ENCODE measurements around the gene RNF182. TPM values are rescaled to one million over a fixed set of nuclear protein-coding genes. Genes with fewer than 3 reads are reported as not detected.

The RNF182 gene
- total RNA-seq, 1 donor from 2014 or later, result not detected

DNA sequence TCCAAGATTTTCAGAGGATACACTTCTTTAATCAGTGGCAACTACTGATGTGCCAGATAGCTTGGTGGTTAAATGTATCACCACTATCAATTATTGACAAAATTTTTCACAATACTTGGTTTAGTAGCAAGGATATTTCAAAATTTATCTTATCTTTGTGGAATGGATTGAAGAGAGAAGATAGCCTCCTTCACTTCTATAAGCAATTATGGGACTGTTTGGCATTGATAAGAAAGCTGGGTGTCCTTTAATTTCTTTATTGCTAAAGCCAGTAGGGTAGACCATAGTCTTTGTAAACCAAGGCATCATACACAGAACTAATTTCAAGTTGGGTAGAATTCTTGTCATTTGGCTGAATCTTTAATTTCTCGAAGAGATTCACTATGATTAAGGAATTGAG, 4.9 kb upstream of the RNF182 start:
- Histone ChIP-seq H3K4me3 (ENCODE audit: low read depth, low read length) (no peak overlapping the region), H3K27me3 (ENCODE audit: control insufficient read depth, insufficient read depth, low read length) (peaks cover 13% of the 10 kb centered on the region), H3K36me3 (ENCODE audit: control insufficient read depth, insufficient read depth, low read length) (no peaks in the 10 kb centered on the region)
- TF ChIP-seq CTCF (IDR thresholded peaks at IDR 0.05; ENCODE audit: insufficient read depth, low read length, severe bottlenecking), result no peak
- no peak for FAIRE-seq
- no peak for DNase-seq (ENCODE audit: low read depth)

DNA sequence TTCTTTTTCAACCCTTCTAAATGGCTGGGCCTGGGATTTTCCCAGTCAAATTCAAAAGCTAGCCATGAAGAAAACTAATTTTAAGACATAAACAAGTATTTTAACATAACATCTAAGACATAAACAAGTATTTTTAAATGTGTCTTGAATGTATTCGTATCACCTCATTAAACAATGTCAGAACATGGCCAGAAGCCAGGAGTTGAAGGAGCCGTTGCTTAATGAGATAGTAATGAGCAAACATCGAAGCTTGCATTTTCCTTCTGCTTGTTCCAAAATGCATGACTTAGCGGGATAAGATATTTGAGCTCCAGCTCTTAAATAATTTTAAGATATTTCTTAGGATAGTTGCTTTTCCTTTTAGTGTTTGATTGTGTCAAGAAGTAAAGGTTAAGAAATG, 4.2 kb upstream of the RNF182 start:
- DNase-seq (ENCODE audit: low read depth) (no peak), FAIRE-seq (no peak)
- Histone ChIP-seq H3K27me3 (ENCODE audit: control insufficient read depth, insufficient read depth, low read length) (peaks cover 18% of the 10 kb centered on the region), H3K36me3 (ENCODE audit: control insufficient read depth, insufficient read depth, low read length) (no peaks in the 10 kb centered on the region), H3K4me3 (ENCODE audit: low read depth, low read length) (no peak overlapping the region)
- TF ChIP-seq CTCF (IDR thresholded peaks at IDR 0.05; ENCODE audit: insufficient read depth, low read length, severe bottlenecking), result no peak

GRCh38 chr6:13922750-13923149, 2.0 kb upstream of the RNF182 start:
- peaks cover 31% of the 10 kb centered on the region for H3K27me3 ChIP-seq (ENCODE audit: control insufficient read depth, insufficient read depth, low read length)
- no peak for DNase-seq (ENCODE audit: low read depth)
- no peak for FAIRE-seq
- H3K4me3 ChIP-seq (ENCODE audit: low read depth, low read length), result no peak overlapping the region
- TF ChIP-seq CTCF (IDR thresholded peaks at IDR 0.05; ENCODE audit: insufficient read depth, low read length, severe bottlenecking), result no peak
- no peaks in the 10 kb centered on the region for H3K36me3 ChIP-seq (ENCODE audit: control insufficient read depth, insufficient read depth, low read length)

- H3K36me3 ChIP-seq (ENCODE audit: control insufficient read depth, insufficient read depth, low read length), result no peaks in the 10 kb centered on the region
- FAIRE-seq (no peak), DNase-seq (ENCODE audit: low read depth) (no peak)
- TF ChIP-seq CTCF (IDR thresholded peaks at IDR 0.05; ENCODE audit: insufficient read depth, low read length, severe bottlenecking), result no peak
- no peak overlapping the region for H3K4me3 ChIP-seq (ENCODE audit: low read depth, low read length)
- H3K27me3 ChIP-seq (ENCODE audit: control insufficient read depth, insufficient read depth, low read length), result peaks cover 30% of the 10 kb centered on the region
These were observed 1.1 kb upstream of the RNF182 start for GRCh38 chr6:13923527-13924145.

- peak overlapping the region; percentile 18 for H3K4me3 ChIP-seq (ENCODE audit: low read depth, low read length)
- H3K36me3 ChIP-seq (ENCODE audit: control insufficient read depth, insufficient read depth, low read length), result no peaks in the 10 kb centered on the region
- TF ChIP-seq CTCF (IDR thresholded peaks at IDR 0.05; ENCODE audit: insufficient read depth, low read length, severe bottlenecking), result no peak
- DNase-seq (ENCODE audit: low read depth), result no peak
- FAIRE-seq, result no peak
- H3K27me3 ChIP-seq (ENCODE audit: control insufficient read depth, insufficient read depth, low read length), result peaks cover 30% of the 10 kb centered on the region
These were observed 405 bp upstream of the RNF182 start for GRCh38 chr6:13924146-13924948.
